ENCODE results near the gene THSD4.

Gene THSD4

GRCh38 chr15:71628988-71629770 lies 513.9 kb downstream of the THSD4 start:
- DNase-seq (ENCODE audit: low read depth), result no peak

- no peak for DNase-seq (ENCODE audit: low read depth)
Measured at GRCh38 chr15:71629781-71630474, 514.7 kb downstream of the THSD4 start.

- DNase-seq (ENCODE audit: low read depth), result no peak
Measured at GRCh38 chr15:71630475-71630809, 515.2 kb downstream of the THSD4 start.

- no peak for DNase-seq (ENCODE audit: low read depth)
Measured at GRCh38 chr15:71632576-71633195, 517.4 kb downstream of the THSD4 start.

- DNase-seq (ENCODE audit: low read depth), result no peak
Measured at GRCh38 chr15:71634820-71635560, 519.7 kb downstream of the THSD4 start.

GRCh38 chr15:71635735-71636134 lies 520.5 kb downstream of the THSD4 start:
- DNase-seq (ENCODE audit: low read depth), result no peak

- no peak for DNase-seq (ENCODE audit: low read depth)
Measured at GRCh38 chr15:71638876-71639275, 523.6 kb downstream of the THSD4 start.

- no peak for DNase-seq (ENCODE audit: low read depth)
Measured at GRCh38 chr15:71639471-71639870, 524.2 kb downstream of the THSD4 start.

GRCh38 chr15:71643918-71644317 lies 528.6 kb downstream of the THSD4 start:
- DNase-seq (ENCODE audit: low read depth), result no peak

- DNase-seq (ENCODE audit: low read depth), result no peak
Measured at GRCh38 chr15:71646767-71647486, 531.7 kb downstream of the THSD4 start.

- DNase-seq (ENCODE audit: low read depth), result no peak
Measured at GRCh38 chr15:71647487-71647808, 532.2 kb downstream of the THSD4 start.

- DNase-seq (ENCODE audit: low read depth), result no peak
Measured at GRCh38 chr15:71648095-71648494, 532.8 kb downstream of the THSD4 start.

- DNase-seq (ENCODE audit: low read depth), result no peak
Measured at GRCh38 chr15:71649894-71650293, 534.6 kb downstream of the THSD4 start.

GRCh38 chr15:71650603-71651002 lies 535.3 kb downstream of the THSD4 start:
- DNase-seq (ENCODE audit: low read depth), result no peak

GRCh38 chr15:71651750-71652186 lies 536.5 kb downstream of the THSD4 start:
- DNase-seq (ENCODE audit: low read depth), result no peak

GRCh38 chr15:71654042-71654719 lies 538.9 kb downstream of the THSD4 start:
- no peak for DNase-seq (ENCODE audit: low read depth)

- DNase-seq (ENCODE audit: low read depth), result no peak
Measured at GRCh38 chr15:71654720-71655174, 539.5 kb downstream of the THSD4 start.

GRCh38 chr15:71656425-71656824 lies 541.2 kb downstream of the THSD4 start:
- DNase-seq (ENCODE audit: low read depth), result no peak

- DNase-seq (ENCODE audit: low read depth), result no peak
Measured at GRCh38 chr15:71657141-71657540, 541.9 kb downstream of the THSD4 start.

GRCh38 chr15:71658036-71658435 lies 542.8 kb downstream of the THSD4 start:
- DNase-seq (ENCODE audit: low read depth), result no peak
